ENCODE results near the gene ARHGEF28. TPM values are rescaled to one million over a fixed set of nuclear protein-coding genes. Genes with fewer than 3 reads are reported as not detected.

Gene ARHGEF28
- total RNA-seq, 1 donor from 2014 or later: 0.11 TPM

- Histone ChIP-seq H3K36me3 (no peaks in the 10 kb centered on the region), H3K79me2 (ENCODE audit: low read depth) (no peaks in the 10 kb centered on the region), H3K4me2 (no peak overlapping the region), H3K4me1 (peaks cover 5% of the 10 kb centered on the region), H4K20me1 (ENCODE audit: low read depth) (no peaks in the 10 kb centered on the region), H2AFZ (replicated peaks) (no peak overlapping the region), H3K9ac (no peak overlapping the region), H3K27ac (no peak overlapping the region), H3F3A (ENCODE audit: low read depth) (no peaks in the 10 kb centered on the region), H3K27me3 (no peaks in the 10 kb centered on the region), H3K4me3 (no peak overlapping the region), H3K9me3 (ENCODE audit: low read depth) (no peaks in the 10 kb centered on the region)
- no peak overlapping the region for H3K4me3 Mint-ChIP-seq
- no peak overlapping the region for H3K27ac Mint-ChIP-seq
- no peak for DNase-seq (ENCODE audit: low spot score)
- TF ChIP-seq EZH2phosphoT487 (IDR thresholded peaks at IDR 0.05): no peak
- no peak for TF ChIP-seq CTCF (IDR thresholded peaks at IDR 0.05)
- no peak for TF ChIP-seq EZH2 (IDR thresholded peaks at IDR 0.05)
- H3K9me3 Mint-ChIP-seq: no peaks in the 10 kb centered on the region
- peaks cover 2% of the 10 kb centered on the region for H3K27me3 Mint-ChIP-seq (ENCODE audit: insufficient read depth, low read depth)
- H3K4me1 Mint-ChIP-seq: peaks cover 44% of the 10 kb centered on the region
- H3K36me3 Mint-ChIP-seq: no peaks in the 10 kb centered on the region
Observed at GRCh38 chr5:73691302-73692080, 65.5 kb downstream of the ARHGEF28 start.

GRCh38 chr5:73692166-73692640 is 66.2 kb downstream of the ARHGEF28 start:
- Mint-ChIP-seq H3K27me3 (ENCODE audit: insufficient read depth, low read depth) (peaks cover 2% of the 10 kb centered on the region), H3K36me3 (no peaks in the 10 kb centered on the region), H3K4me3 (no peak overlapping the region), H3K27ac (no peak overlapping the region), H3K9me3 (no peaks in the 10 kb centered on the region), H3K4me1 (peaks cover 44% of the 10 kb centered on the region)
- Histone ChIP-seq H3K4me2 (no peak overlapping the region), H3K36me3 (no peaks in the 10 kb centered on the region), H3K4me3 (no peak overlapping the region), H3K4me1 (peaks cover 5% of the 10 kb centered on the region), H3K27ac (no peak overlapping the region), H3F3A (ENCODE audit: low read depth) (no peaks in the 10 kb centered on the region), H4K20me1 (ENCODE audit: low read depth) (no peaks in the 10 kb centered on the region), H2AFZ (replicated peaks) (no peak overlapping the region), H3K79me2 (ENCODE audit: low read depth) (no peaks in the 10 kb centered on the region), H3K27me3 (no peaks in the 10 kb centered on the region), H3K9me3 (ENCODE audit: low read depth) (no peaks in the 10 kb centered on the region), H3K9ac (no peak overlapping the region)
- TF ChIP-seq EZH2phosphoT487 (IDR thresholded peaks at IDR 0.05): no peak
- no peak for TF ChIP-seq CTCF (IDR thresholded peaks at IDR 0.05)
- DNase-seq (ENCODE audit: low spot score): no peak

- no peak for DNase-seq (ENCODE audit: low spot score)
- Histone ChIP-seq H3K27me3 (no peaks in the 10 kb centered on the region), H4K20me1 (ENCODE audit: low read depth) (no peaks in the 10 kb centered on the region), H3K9ac (no peak overlapping the region), H3K9me3 (ENCODE audit: low read depth) (no peaks in the 10 kb centered on the region), H3K4me3 (no peak overlapping the region), H3K4me2 (no peak overlapping the region), H2AFZ (replicated peaks) (no peak overlapping the region), H3K36me3 (no peaks in the 10 kb centered on the region), H3K4me1 (peaks cover 5% of the 10 kb centered on the region), H3F3A (ENCODE audit: low read depth) (no peaks in the 10 kb centered on the region), H3K79me2 (ENCODE audit: low read depth) (no peaks in the 10 kb centered on the region), H3K27ac (no peak overlapping the region)
- Mint-ChIP-seq H3K27me3 (ENCODE audit: insufficient read depth, low read depth) (peaks cover 2% of the 10 kb centered on the region), H3K4me3 (no peak overlapping the region), H3K4me1 (peaks cover 44% of the 10 kb centered on the region), H3K27ac (no peak overlapping the region), H3K36me3 (no peaks in the 10 kb centered on the region), H3K9me3 (no peaks in the 10 kb centered on the region)
- TF ChIP-seq EZH2phosphoT487 (IDR thresholded peaks at IDR 0.05): no peak
- no peak for TF ChIP-seq CTCF (IDR thresholded peaks at IDR 0.05)
- no peak for TF ChIP-seq EZH2 (IDR thresholded peaks at IDR 0.05)
Observed at GRCh38 chr5:73692981-73693380, 67.0 kb downstream of the ARHGEF28 start.
